DMS 273 (cell line): ENCODE data around the gene NUP88.

ENCODE experiments used
- DNase-seq: peaks from one replicate; lab custom pipeline; 2025; ENCODE audit not compliant: unreplicated experiment; lab: John Stamatoyannopoulos, UW

Gene NUP88

GRCh38 chr17:5419959-5420653 lies 644 bp upstream of the NUP88 start, which contains the start of gene RPAIN:
TSS of gene RPAIN (plus strand) at chr17:5420182. CDS start at chr17:5420211, 29 bp downstream.
- peak; percentile 91 for DNase-seq

- DNase-seq = peak; percentile 56
These were observed 555 bp downstream of the NUP88 start for GRCh38 chr17:5418858-5419355.

- DNase-seq = no peak
These were observed 2.6 kb downstream of the NUP88 start for GRCh38 chr17:5416901-5417300.

- DNase-seq = no peak
These were observed 5.8 kb downstream of the NUP88 start for GRCh38 chr17:5413682-5414081.

GRCh38 chr17:5410594-5411272 lies 8.7 kb downstream of the NUP88 start:
- no peak for DNase-seq

GRCh38 chr17:5408186-5408585 lies 11.3 kb downstream of the NUP88 start:
- no peak for DNase-seq

GRCh38 chr17:5405400-5405799 lies 14.1 kb downstream of the NUP88 start:
- no peak for DNase-seq

- no peak for DNase-seq
These were observed 19.7 kb downstream of the NUP88 start for GRCh38 chr17:5399767-5400166.

GRCh38 chr17:5396612-5397011 lies 22.9 kb downstream of the NUP88 start:
- DNase-seq = no peak

- DNase-seq = no peak
These were observed 27.8 kb downstream of the NUP88 start for GRCh38 chr17:5391678-5392077.

- no peak for DNase-seq
These were observed 37.9 kb downstream of the NUP88 start for GRCh38 chr17:5381542-5381941.

- DNase-seq = no peak
These were observed 38.8 kb downstream of the NUP88 start for GRCh38 chr17:5380491-5381135.

GRCh38 chr17:5379351-5380107 lies 39.9 kb downstream of the NUP88 start:
- no peak for DNase-seq

- no peak for DNase-seq
These were observed 40.8 kb downstream of the NUP88 start for GRCh38 chr17:5378566-5379207.

GRCh38 chr17:5373112-5373511 lies 46.4 kb downstream of the NUP88 start:
- DNase-seq = no peak

GRCh38 chr17:5370411-5370810 lies 49.1 kb downstream of the NUP88 start:
- no peak for DNase-seq

- no peak for DNase-seq
These were observed 53.6 kb downstream of the NUP88 start for GRCh38 chr17:5365831-5366230.

- DNase-seq = no peak
These were observed 54.8 kb downstream of the NUP88 start for GRCh38 chr17:5364696-5365095.

GRCh38 chr17:5364156-5364555 lies 55.3 kb downstream of the NUP88 start:
- DNase-seq = no peak

- DNase-seq = no peak
These were observed 57.2 kb downstream of the NUP88 start for GRCh38 chr17:5362162-5362811.
